HG03139 (cell line): ENCODE results near the gene MAJIN.
"Not testable (repeated sequence)": the region's sequence is repeated elsewhere in the genome, so short reads cannot be mapped to it uniquely, and the experiment has no call there.

Experiments used
- ATAC-seq: cut with Tn5 transposase; IDR thresholded peaks from one replicate; pipeline ENCODE4 v1.9.1; 2021; ENCODE audit not compliant: unreplicated experiment

MAJIN gene

GRCh38 chr11:64971421-64972233, at the start of gene MAJIN:
Gene MAJIN, minus strand, starts transcription at chr11:64972108. Its CDS starts 12,703 bp downstream, at chr11:64959405.
- ATAC-seq: no peak

- ATAC-seq: no peak
These were observed 49.6 kb upstream of the MAJIN start for GRCh38 chr11:65021509-65021908.

- ATAC-seq: no peak
These were observed 49.1 kb upstream of the MAJIN start for GRCh38 chr11:65021003-65021402.

GRCh38 chr11:65019824-65020223, 47.9 kb upstream of the MAJIN start:
- no peak for ATAC-seq

GRCh38 chr11:65017937-65018336, 46.0 kb upstream of the MAJIN start:
- ATAC-seq: no peak

- ATAC-seq: no peak
These were observed 44.8 kb upstream of the MAJIN start for GRCh38 chr11:65016705-65017104.

GRCh38 chr11:65014726-65015227, 42.9 kb upstream of the MAJIN start:
- no peak for ATAC-seq

GRCh38 chr11:65013888-65014725, 42.2 kb upstream of the MAJIN start, which contains the start of gene ARL2:
Gene ARL2, plus strand, starts transcription at chr11:65014160. Its CDS starts 48 bp downstream, at chr11:65014208.
- peak; percentile 62 for ATAC-seq

- ATAC-seq: peak; percentile 56
These were observed 41.4 kb upstream of the MAJIN start for GRCh38 chr11:65013130-65013887.

- ATAC-seq: no peak
These were observed 37.0 kb upstream of the MAJIN start for GRCh38 chr11:65008873-65009272.

- ATAC-seq: no peak
These were observed 36.1 kb upstream of the MAJIN start for GRCh38 chr11:65008016-65008415.

GRCh38 chr11:65003968-65004367, 32.1 kb upstream of the MAJIN start:
- not testable (repeated sequence) for ATAC-seq

- no peak for ATAC-seq
These were observed 31.4 kb upstream of the MAJIN start for GRCh38 chr11:65003282-65003681.

- no peak for ATAC-seq
These were observed 30.8 kb upstream of the MAJIN start for GRCh38 chr11:65002706-65003105.

- ATAC-seq: no peak
These were observed 27.6 kb upstream of the MAJIN start for GRCh38 chr11:64999478-64999877.

- ATAC-seq: no peak
These were observed 27.0 kb upstream of the MAJIN start for GRCh38 chr11:64998690-64999431.

- no peak for ATAC-seq
These were observed 26.2 kb upstream of the MAJIN start for GRCh38 chr11:64998141-64998540.

GRCh38 chr11:64996710-64997380, 24.9 kb upstream of the MAJIN start, which contains the start of gene BATF2:
Gene BATF2, minus strand, starts transcription at chr11:64996971. Its CDS starts 57 bp downstream, at chr11:64996914.
- no peak for ATAC-seq

GRCh38 chr11:64996327-64996709, 24.4 kb upstream of the MAJIN start:
- no peak for ATAC-seq

GRCh38 chr11:64994318-64994717, 22.4 kb upstream of the MAJIN start:
- no peak for ATAC-seq
